Large intestine (tissue), 3 donors: ENCODE measurements around the gene TRAF5. TPM values are rescaled to one million over a fixed set of nuclear protein-coding genes. Genes with fewer than 3 reads are reported as not detected.
"Not testable (repeated sequence)": the region's sequence is repeated elsewhere in the genome, so short reads cannot be mapped to it uniquely, and the experiment has no call there.

ENCODE experiments used
- DNase-seq, 2 donors: peaks; one replicate each; pipeline versions ENCODE4 v3.0.0 to v3.0.0-alpha.2; 2013
- H3K27ac ChIP-seq: one replicate; pipeline ENCODE4 v1.5.1; 2013; ENCODE audit warnings: low read length
- H3K27me3 ChIP-seq: 2 replicates; pipeline ENCODE4 v1.6.1; 2013; ENCODE audit warnings: low read length; ENCODE audit not compliant: control insufficient read depth, insufficient read depth
- H3K36me3 ChIP-seq: 2 replicates; pipeline ENCODE4 v1.6.1; 2013; ENCODE audit warnings: low read length; ENCODE audit not compliant: control insufficient read depth, insufficient read depth
- H3K4me1 ChIP-seq: one replicate; pipeline ENCODE4 v1.6.1; 2013; ENCODE audit warnings: low read length; ENCODE audit not compliant: control insufficient read depth, insufficient read depth
- H3K4me3 ChIP-seq: one replicate; pipeline ENCODE4 v1.5.1; 2013; ENCODE audit warnings: low read length
- H3K9me3 ChIP-seq: one replicate; pipeline ENCODE4 v1.6.1; 2013; ENCODE audit warnings: mild to moderate bottlenecking, low read depth, low read length, moderate library complexity; ENCODE audit not compliant: control insufficient read depth
- WGBS: methylation state at CpG from one replicate; pipeline ENCODE4 v1.1.5; 2013; ENCODE audit warnings: low lambda C conversion rate; ENCODE audit not compliant: insufficient coverage; 5-methylcytosine and 5-hydroxymethylcytosine counted together
- polyA plus RNA-seq: library from polyadenylated mRNA; unstranded; fragments of 120-200 nt; gene quantifications from one replicate; pipeline ENCODE4 v1.2.1, GENCODE V29; 2013

Gene TRAF5
- polyA plus RNA-seq, 1 donor: 26.1 TPM

- 90% methylated on average over 2 of the region's 4 CpGs for WGBS
- Histone ChIP-seq H3K36me3 (no peaks in the 10 kb centered on the region), H3K4me3 (no peak overlapping the region), H3K4me1 (peaks cover 6% of the 10 kb centered on the region), H3K27ac (no peak overlapping the region), H3K27me3 (no peaks in the 10 kb centered on the region), H3K9me3 (peaks cover 6% of the 10 kb centered on the region)
- no peak for DNase-seq
These were observed 20.6 kb downstream of the TRAF5 start for GRCh38 chr1:211347077-211347844.

GRCh38 chr1:211348547-211348946 is 21.9 kb downstream of the TRAF5 start:
- Histone ChIP-seq H3K36me3 (no peaks in the 10 kb centered on the region), H3K27me3 (no peaks in the 10 kb centered on the region), H3K9me3 (peaks cover 8% of the 10 kb centered on the region), H3K4me1 (peaks cover 5% of the 10 kb centered on the region), H3K4me3 (no peak overlapping the region), H3K27ac (no peak overlapping the region)
- DNase-seq: no peak

- Histone ChIP-seq H3K27me3 (no peaks in the 10 kb centered on the region), H3K27ac (no peak overlapping the region), H3K36me3 (peaks cover 9% of the 10 kb centered on the region), H3K9me3 (peaks cover 8% of the 10 kb centered on the region), H3K4me3 (no peak overlapping the region), H3K4me1 (no peaks in the 10 kb centered on the region)
- no CpG with 5 or more reads among the region's 2 CpGs for WGBS
- no peak for DNase-seq
These were observed 23.1 kb downstream of the TRAF5 start for GRCh38 chr1:211349741-211350140.

GRCh38 chr1:211352055-211352454 is 25.4 kb downstream of the TRAF5 start:
- WGBS: no CpG with 5 or more reads among the region's 3 CpGs

GRCh38 chr1:211352465-211352864 is 25.8 kb downstream of the TRAF5 start:
- peaks cover 18% of the 10 kb centered on the region for H3K36me3 ChIP-seq
- no peak overlapping the region for H3K27ac ChIP-seq
- WGBS: no CpG with 5 or more reads among the region's 2 CpGs
- peaks cover 8% of the 10 kb centered on the region for H3K9me3 ChIP-seq
- no peaks in the 10 kb centered on the region for H3K4me1 ChIP-seq
- H3K4me3 ChIP-seq: no peak overlapping the region
- no peak for DNase-seq
- no peaks in the 10 kb centered on the region for H3K27me3 ChIP-seq

More at GRCh38 chr1:211352055-211352454, 25.4 kb downstream of the TRAF5 start:
- DNase-seq, H3K9me3 ChIP-seq, H3K27ac ChIP-seq, H3K27me3 ChIP-seq, H3K4me3 ChIP-seq, H3K4me1 ChIP-seq: not testable (repeated sequence)
- peaks cover 17% of the 10 kb centered on the region for H3K36me3 ChIP-seq

- Histone ChIP-seq H3K36me3 (peaks cover 18% of the 10 kb centered on the region), H3K4me3 (no peak overlapping the region), H3K27ac (no peak overlapping the region), H3K4me1 (no peaks in the 10 kb centered on the region), H3K9me3 (peaks cover 8% of the 10 kb centered on the region), H3K27me3 (no peaks in the 10 kb centered on the region)
- WGBS: 60% methylated on average over 1 of the region's 8 CpGs
- no peak for DNase-seq
These were observed 26.4 kb downstream of the TRAF5 start for GRCh38 chr1:211352985-211353515.

- no peaks in the 10 kb centered on the region for H3K27me3 ChIP-seq
- peaks cover 18% of the 10 kb centered on the region for H3K36me3 ChIP-seq
- peaks cover 8% of the 10 kb centered on the region for H3K9me3 ChIP-seq
- WGBS: no CpG with 5 or more reads among the region's 1 CpG
- DNase-seq: no peak
- H3K4me3 ChIP-seq: no peak overlapping the region
- H3K27ac ChIP-seq: no peak overlapping the region
- H3K4me1 ChIP-seq: no peaks in the 10 kb centered on the region
These were observed 27.1 kb downstream of the TRAF5 start for GRCh38 chr1:211353562-211354212.

- no peak for DNase-seq
- H3K4me3 ChIP-seq: no peak overlapping the region
- peaks cover 26% of the 10 kb centered on the region for H3K36me3 ChIP-seq
- no CpG with 5 or more reads among the region's 4 CpGs for WGBS
- H3K27ac ChIP-seq: no peak overlapping the region
- no peaks in the 10 kb centered on the region for H3K27me3 ChIP-seq
- H3K9me3 ChIP-seq: peaks cover 8% of the 10 kb centered on the region
- no peaks in the 10 kb centered on the region for H3K4me1 ChIP-seq
These were observed 29.2 kb downstream of the TRAF5 start for GRCh38 chr1:211355873-211356272.

- Histone ChIP-seq H3K4me1 (no peaks in the 10 kb centered on the region), H3K27me3 (no peaks in the 10 kb centered on the region), H3K36me3 (peaks cover 26% of the 10 kb centered on the region), H3K4me3 (no peak overlapping the region), H3K9me3 (peaks cover 6% of the 10 kb centered on the region), H3K27ac (no peak overlapping the region)
- DNase-seq: no peak
- WGBS: no CpG with 5 or more reads among the region's 5 CpGs
These were observed 30.2 kb downstream of the TRAF5 start for GRCh38 chr1:211356723-211357407.

- peaks cover 25% of the 10 kb centered on the region for H3K36me3 ChIP-seq
- no peak overlapping the region for H3K4me3 ChIP-seq
- H3K4me1 ChIP-seq: no peaks in the 10 kb centered on the region
- no peaks in the 10 kb centered on the region for H3K27me3 ChIP-seq
- WGBS: no CpG with 5 or more reads among the region's 1 CpG
- no peaks in the 10 kb centered on the region for H3K9me3 ChIP-seq
- no peak for DNase-seq
- H3K27ac ChIP-seq: no peak overlapping the region
These were observed 32.1 kb downstream of the TRAF5 start for GRCh38 chr1:211358685-211359084.
